ENCODE measurements around the gene TMEM273.

The TMEM273 gene

DNA sequence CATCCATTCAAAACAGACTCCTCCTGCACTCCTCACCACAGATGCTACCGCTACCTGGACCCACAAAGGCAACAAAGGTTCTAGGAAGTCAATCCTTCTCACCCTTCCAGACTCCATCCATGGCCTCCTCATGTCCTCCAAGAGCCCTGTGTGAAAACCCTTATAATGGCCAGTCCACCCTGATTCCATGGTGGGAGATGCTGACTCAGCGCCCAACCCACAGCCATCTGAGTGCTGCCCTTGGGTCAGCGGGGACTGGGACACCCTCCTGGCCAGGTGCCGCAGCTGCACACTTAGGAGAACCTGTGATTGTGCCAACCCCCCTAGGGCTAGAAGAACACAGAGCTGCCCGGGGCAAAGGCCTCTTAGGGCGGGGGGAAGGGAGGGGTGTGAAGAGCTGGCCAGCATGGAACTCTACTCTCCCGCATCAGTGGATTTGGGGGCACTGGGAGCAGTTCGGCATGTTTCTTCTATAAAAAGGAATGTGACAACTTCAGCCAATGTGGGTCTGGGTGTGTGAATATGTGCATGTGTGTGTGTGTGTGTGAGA, 25.4 kb downstream of the TMEM273 start:
- no peak for DNase-seq

DNA sequence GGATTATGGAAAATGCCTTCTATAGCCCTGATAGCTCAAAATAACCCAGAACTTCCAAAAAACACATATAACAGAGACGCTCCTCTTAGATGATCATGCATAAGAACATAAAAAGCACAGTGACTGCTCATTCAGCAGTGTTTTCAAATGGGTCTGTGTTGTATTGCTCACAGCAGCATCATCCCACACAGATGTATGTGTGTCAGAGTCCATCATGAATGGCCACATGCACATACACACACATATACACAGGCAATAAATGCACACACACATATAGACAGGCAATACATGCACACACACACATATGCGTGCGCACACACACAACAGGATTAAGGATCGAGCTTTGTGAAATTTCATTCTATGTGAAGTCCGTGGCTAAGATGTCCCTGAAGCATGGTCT, 26.1 kb downstream of the TMEM273 start:
- DNase-seq: no peak

DNA sequence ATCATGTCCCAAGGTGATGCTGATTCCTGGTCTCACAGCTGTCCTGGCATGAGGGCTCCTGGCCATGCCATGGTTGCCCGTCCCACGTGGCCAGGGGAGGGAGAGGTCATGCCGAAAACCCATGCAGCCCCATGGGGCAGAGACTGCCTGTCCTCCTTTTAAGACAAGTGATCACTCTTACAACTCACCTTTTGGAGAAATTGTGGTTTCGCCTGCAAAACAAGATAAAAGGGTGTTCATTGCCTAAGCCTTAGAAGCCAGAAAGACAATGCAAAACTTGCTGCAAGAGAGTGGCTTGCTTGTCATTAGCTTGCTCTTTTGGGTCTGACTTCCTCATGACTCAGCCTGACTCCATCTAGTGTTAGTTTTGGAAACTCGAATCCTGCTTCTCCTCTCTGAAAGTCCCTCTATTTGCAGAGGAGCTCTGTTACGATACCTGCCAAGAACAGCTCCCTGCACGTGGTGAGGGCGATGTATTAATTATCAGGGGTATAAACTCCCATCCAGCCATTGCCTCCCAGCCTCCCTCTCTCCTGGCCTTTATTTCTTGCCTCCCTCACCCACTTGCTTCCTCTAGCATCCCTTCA, 26.7 kb downstream of the TMEM273 start:
- DNase-seq: peak; percentile 27

DNA sequence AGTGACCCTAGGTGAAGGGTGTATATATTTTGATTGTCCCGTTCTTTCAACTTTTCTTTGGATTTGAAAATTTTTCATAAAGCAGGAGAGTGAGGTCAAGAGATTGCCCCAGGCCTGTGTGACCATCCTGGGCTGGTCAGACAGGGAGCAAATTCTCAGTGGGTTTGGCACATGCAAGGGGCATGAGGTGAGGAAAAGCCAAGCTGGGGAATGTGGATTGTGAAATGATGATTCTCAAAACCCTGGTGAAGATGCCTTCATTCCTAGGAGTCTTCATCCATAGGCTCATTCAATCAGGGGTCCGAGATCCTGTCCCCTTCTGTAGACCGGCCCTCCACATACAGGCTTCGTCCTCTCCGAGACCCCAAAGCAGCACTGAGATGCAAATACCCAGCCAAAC, 27.4 kb downstream of the TMEM273 start:
- DNase-seq: no peak

DNA sequence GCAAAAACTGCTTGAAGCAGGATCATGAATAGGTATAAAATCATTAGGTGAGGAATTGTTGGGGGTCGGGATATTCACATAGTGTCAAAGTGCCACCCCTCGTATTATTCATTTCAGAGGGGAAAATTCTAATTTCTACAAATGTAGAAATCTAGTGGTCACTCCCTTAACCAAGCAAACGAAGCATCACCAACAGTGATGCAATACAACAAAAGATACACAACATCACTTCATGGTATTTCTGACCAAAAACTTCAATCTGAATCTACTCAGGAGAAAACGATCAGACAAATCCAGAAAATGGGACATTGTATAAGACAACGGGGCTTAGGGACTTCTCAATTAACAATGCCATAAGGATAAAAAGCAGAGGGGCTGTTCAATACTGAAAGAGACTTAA, 28.1 kb downstream of the TMEM273 start:
- DNase-seq: no peak

DNA sequence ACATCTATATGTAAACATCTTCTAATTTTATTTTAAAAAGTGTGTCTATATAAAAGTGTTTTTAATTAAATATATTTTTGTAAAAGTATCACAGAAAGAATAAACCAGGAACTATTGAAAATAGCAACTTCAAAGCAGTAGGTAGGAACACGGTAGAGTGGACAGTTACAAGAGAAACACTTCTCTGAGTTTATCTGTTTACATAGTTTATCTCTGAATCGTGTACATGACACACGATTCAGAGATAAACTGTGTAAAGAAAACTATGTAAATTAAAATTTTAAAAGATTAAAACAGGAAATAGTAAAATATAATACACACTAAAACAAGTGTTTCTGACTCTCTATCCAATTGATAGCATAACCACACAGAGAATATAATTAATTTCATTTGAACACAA, 29.3 kb downstream of the TMEM273 start:
- DNase-seq: no peak

DNA sequence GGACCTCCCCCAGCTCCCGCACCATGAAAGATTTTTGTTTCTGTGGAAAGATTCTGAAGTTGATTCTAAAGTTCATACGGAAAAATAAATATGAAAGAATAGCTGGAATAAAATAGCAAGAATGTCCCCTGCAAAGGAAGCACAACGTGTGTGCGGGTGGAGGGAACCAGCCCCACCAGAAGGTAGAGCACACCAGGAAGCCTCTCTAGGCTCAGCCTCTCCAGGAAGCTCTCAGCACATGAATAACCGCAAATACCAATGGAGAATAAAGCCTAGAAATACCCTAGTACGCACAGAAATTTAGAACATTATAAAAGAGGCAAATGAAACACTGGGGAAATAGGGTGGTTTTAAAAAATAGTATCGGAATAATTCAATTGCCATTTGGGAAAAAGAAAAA, 29.8 kb downstream of the TMEM273 start:
- no peak for DNase-seq

DNA sequence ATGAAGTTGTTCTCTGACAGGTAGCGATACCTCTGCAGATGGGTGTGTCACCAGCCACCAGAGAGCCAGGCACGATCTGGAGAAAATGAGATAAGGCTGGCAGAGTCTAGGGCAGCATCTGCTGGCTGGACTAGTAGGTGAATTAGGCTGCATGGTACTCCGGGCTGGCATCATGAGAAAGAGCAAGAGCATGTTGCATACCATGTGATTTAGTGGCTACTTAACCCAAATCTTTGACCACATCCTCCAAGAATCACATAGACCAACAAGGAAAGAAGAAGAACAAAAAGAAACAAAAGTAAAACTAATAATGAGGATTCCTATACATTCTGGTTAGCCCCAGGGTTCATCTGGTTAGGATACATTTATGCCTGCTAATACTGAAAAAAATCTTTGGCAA, 31.0 kb downstream of the TMEM273 start:
- DNase-seq: no peak

DNA sequence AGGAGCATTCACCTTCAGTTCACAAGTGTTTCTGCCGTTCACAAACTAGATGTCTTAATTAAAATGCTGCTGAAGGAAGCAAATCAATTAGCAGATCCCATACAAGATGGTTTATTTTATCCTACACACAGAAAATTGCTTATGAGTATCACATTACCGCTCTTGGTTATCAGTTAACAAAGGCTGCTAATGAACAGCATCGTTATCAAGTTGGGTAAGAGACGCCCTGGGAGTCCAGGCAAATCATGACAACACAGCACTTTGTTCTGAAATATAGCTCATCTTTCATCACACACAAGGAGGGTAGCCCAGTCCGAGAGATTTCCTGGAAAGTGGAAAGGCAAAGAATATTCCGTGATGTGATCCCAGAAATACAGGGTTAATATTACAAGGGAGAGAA, 33.5 kb downstream of the TMEM273 start:
- DNase-seq: no peak

DNA sequence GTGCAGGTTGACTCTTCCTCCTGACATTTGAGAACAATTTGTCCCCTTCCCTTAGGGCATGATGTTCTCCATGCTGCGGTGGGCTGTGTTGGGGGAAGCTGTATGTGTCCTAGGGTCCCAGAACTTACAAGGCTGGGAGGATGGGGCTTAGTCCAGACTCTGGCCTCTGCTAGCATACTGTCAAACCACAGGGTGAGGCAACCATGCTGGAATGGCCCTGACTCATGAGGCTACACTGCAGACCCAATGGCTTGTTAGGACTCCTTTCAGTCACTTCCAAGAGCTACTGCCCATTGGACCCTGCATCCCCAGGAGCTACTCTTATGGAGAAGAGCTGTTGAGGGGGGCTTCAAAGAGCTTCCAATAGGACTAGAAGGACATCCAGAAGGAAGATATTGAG, 34.2 kb downstream of the TMEM273 start:
- DNase-seq: no peak

DNA sequence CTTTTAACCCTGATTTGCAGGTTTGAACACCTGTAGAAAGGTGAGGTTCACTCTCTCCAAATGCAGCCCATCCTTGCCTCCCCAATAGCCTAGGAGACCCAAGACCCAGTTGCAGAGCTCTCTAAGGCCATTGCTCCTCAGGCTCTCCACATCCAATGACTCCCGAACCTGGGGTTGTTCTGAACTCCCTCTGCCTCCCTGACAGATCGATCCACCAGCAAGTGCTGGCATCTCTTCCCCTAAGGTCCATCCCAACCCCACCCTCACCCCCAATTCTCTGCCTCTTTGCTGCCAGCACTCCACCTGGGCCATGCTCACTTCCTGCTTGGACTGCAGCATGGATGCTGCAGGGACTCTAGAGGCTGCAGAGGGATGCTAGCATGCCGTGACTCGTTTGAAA, 35.1 kb downstream of the TMEM273 start:
- DNase-seq: no peak

DNA sequence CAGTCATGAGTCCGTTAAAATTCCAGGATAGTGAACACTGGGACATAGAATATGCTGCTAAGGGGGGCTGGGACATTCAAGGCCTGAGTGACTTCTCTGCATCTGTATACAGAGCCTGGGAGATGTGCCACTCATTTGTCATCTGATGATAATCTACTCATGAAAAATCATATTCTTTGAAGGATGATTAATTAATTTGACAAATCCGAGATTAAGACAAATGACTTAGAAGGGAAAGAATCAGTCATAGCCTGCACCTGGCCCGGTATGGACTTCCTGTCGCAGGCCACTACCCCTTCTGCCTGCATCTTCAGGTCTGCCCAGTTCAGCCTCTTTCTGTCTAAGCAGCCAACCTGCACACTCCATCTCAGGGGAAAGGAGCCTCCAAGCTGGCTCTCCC, 35.5 kb downstream of the TMEM273 start:
- DNase-seq: no peak

DNA sequence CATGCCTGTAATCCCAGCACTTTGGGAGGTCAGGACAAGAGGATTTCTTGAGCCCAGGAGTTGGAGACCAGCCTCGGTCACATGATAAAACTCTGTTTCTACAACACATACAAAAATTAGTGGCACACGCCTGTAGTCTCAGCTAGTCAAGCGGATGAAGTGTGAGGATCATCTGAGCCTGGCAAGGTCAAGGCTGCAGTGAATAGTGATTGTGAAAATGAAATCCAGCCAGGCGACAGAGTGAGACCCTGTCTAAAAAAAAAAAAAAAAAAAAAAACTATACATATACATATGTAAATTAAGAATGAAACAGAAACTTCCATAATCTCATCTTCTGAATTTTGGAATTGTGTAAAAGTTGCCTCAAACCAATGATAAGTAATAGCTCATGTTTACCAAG, 36.2 kb downstream of the TMEM273 start:
- DNase-seq: no peak

DNA sequence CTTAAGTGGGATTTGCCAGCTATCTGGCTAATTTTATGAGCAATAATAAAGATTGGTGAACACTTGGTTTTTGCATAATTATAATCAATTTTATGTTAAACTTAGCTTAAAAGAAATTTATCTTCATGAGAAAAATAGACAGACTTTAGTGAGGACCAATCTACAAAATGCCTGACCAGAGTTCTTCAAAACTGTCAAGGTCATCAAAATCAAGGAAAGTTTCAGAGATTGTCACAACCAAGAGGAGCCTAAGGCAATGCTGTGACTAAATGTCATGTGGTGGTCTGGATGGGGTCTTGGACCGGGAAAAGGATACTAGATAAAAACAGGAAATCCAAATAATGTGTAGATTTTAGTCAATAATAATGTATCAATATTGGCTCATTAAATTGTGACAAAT, 36.7 kb downstream of the TMEM273 start:
- no peak for DNase-seq

DNA sequence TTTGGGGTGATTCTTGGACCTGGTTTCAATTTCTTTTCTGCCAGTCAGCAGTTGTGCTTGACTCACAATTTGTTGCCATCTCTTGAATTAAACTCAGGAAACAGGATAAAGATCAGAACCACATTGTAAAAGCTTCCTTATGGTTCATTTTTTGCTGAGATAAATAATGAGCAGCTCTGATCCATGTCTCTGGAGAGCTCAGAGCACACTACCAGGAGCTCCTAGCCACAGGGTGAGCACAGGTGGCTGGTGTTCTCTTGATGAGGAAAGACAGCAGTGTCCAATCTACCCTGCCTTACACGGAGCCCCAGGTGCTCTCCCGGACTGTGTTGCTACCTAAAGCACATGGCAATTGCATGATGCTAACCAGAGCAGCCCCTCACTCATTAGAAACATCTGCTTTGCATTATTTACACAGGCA, 37.2 kb downstream of the TMEM273 start:
- DNase-seq: no peak

DNA sequence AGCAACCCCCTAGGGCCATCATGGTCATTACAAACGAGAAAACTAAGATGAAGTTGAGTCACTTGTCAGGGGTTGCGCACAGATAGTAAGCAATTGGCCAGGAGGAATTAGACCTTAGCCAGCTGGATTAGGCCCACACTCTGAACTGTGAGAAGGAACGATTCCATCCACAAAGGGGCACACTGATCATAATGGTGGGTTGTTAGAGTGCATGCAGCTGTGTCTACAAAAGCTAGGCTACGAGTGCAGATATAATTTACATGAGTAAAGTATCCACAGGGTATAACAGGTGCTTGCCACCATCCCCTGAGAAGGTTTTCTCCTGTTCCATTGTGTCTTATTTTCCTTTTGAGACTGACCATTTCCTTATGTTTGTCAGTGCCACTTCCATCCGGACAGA, 37.8 kb downstream of the TMEM273 start:
- no peak for DNase-seq

DNA sequence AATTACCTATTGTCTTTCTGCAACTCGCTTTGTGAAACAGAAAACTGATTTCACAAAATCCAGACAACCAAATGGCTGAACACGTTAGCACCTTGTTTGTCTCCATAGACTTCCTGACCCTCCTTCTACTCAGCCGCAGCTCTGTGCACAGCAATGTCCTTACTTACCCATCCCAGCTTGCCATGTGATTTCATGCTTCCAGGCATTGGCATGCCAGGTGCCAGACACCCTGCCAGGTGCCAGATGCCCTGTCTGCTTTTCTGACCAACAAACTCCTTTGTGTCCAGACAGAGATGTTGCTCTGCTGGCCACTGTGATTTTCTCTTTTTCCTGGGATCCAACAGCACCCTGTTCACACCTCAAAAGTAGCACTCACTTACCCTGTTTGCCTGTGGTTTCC, 38.3 kb downstream of the TMEM273 start:
- no peak for DNase-seq

DNA sequence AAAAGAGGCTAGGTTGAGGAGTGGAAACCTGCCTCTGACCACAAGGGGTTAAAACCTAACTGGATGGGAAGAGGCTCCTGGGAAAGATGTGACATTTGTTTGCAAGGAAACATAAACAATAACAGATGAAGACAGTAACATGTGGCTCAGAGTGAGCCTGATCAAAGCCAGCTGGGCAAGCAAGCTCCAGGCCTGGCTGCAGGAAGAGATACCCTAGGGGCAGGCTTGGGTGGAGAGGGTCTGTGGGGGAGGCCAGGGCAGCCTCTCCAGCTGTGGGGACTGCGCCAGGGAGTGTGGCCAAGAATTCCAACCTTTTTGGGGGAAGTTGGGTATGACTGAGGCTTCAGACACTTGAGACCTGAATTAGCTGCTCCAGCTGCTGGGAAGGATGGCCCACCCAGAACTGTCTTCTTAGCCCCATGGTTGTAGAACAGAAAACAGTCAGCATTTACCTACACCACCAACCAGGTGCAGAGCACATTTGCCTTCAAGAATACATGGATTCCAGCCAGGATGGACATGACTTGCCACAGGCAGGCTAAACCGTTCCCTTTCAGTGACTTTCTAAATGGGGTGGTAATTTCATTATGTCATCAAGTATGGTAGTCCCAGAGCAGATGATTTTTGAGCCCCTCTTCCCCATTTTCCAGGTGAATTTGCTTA, 44.0 kb downstream of the TMEM273 start:
- no peak for DNase-seq

DNA sequence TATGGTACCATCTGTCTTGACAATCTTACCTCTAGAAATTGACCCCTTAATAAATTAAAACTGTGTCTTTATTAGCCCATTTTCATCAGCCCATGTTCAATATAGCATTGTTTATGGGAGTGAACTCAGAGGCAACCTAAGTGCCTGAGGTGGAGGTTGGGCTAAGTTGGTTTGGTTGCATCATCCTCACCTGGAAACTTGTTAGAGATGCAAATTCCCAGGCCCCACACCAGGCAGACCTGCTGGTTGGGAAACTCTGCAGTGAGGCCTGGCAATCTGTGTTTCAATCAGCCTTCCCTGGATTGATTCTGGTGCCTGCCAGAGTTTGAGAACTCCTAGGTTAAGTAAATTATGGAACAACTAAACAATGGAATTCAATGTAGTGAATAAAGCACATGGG, 44.9 kb downstream of the TMEM273 start:
- DNase-seq: no peak

DNA sequence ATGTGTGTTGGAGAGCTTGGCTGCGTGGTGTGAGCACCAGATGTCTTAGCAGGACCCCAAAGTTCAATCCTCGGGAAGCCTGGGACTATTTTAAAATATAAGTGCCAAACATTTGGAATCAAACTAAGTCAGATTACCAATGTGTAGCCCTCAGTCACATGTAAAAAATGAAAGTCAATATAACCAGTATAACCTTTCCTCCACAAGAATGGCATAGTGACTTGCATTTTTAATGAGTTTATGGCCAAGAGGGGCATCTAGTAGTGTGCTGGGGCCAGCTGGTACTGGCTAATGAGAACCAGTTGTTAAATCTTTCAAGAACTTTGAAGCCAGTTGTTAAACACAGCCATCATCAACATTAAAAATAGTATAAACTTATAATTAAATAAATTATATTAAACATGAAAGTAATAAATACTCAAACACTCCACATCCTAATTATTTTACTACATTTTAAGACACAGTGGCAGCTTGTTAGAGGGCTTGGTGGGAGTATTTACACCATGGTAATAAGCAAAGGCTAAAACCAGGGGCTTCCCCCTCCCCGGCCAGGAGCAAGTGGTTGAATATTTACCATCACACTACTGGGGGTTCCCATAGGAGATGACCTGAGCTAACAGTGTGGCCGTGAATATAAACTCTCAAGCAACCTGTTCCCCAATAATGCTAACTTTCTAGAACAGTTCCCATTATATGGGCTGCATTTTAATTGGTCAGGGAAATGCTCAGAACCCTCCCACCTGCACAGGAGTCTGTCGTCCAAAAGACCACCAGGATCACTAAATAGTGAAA, 46.5 kb downstream of the TMEM273 start:
- DNase-seq: no peak

DNA sequence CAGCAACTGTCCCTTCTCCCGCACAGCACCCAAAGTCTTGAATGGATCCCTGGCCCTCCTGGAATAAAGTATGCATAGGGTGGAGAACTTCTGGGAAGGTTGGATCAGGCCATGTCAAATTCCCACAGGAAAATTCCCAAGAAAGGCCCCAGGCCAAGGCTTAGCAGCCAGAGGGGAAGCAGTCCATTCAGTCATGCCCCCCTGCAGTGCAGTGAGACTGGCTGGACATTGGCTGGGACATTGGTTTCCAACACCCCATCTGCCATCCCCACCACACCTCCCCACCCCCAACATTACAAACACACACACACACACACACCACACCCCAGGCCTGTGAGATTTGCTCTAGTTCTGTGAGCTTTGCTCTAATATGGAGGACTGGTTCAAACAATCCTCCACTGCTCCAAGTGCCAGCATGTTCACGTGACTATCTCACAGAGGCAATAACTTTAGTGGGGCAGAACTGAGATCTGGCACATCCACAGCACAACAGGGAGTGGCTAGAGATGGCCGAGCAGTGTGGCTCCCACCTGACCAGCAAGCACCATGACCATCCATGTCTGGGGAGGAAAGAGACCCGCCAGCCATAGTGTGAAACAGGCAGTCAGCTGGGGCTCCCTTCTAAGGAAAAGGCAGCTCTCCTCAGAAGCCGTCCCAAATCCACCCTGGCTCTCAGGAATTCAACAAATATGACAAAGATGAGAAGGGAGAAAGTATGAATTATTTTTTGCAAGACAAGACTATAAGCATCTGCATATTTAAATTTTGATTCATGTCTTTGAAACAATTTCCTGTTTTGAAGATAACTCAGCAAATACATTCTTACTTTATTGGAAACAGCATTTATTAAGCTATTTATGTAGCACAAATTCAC, 47.6 kb downstream of the TMEM273 start:
- DNase-seq: no peak

DNA sequence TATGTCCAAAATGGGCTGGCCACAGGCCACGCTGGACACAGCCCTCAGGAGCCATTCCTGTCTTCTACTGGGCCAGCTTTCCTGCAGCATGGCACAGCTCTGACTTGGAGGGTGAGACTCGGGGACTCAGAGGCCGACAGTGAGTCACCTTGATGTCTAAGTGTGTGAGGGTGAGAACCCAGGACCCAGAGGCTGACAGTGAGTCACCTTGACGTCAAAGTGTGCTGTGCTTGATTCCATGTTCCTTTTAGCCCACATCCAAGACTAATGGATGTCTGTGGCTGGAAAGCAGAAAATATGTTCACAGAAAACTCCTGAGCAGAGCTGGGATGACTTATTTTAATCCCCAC, 48.4 kb downstream of the TMEM273 start:
- no peak for DNase-seq

Measured in GDM1 (cell line).